Measurements from ENCODE around the gene ITGA11. TPM values are rescaled to one million over a fixed set of nuclear protein-coding genes. Genes with fewer than 3 reads are reported as not detected.
A peak's percentile ranks its signal among the peaks of the same experiment; 100 is the strongest.

The ITGA11 gene
- polyA plus RNA-seq, 1 of the 3 experiments (the other 2 are of a cell fraction): 0.49 TPM

DNA sequence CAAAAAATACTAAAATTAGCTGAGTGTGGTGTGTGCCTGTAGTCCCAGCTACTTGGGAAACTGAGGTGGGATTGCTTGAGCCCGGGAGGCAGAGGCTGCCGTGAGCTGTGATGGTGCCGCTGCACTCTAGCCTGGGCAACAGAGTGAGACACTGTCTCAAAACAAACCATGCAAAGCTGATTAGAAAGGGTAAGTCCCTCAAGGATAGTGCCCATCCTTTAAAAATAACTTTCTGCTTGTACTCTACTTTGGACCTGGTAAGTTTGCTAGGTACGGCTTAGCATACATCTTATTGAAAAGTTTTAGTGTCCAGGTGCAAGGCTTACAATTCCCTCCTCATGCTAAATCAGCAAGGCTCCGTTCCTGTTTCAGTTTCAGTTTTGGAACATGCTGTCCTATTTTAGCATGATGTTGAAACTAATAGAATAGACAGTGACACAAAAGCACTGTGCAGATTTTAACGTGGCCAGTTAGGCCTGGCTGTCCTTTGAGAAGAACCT is 133.0 kb downstream of the ITGA11 start:
- Histone ChIP-seq H3F3A (replicated peaks; ENCODE audit: insufficient read depth) (peaks cover 12% of the 10 kb centered on the region), H3K4me3 (ENCODE audit: low read depth in 2 of 2, low read length in 1 of 2) (no peak overlapping the region), H3K9me2 (no peaks in the 10 kb centered on the region), H3K36me3 (replicated peaks in 1 of 2; ENCODE audit: control insufficient read depth in 1 of 2, insufficient read depth in 2 of 2, low read length in 1 of 2) (peaks cover 16 to 37% of the 10 kb centered on the region in 2 experiments), H3K27me3 (ENCODE audit: insufficient read depth) (no peaks in the 10 kb centered on the region), H3K27ac (ENCODE audit: low read depth in 2 of 2, low read length in 1 of 2) (0 out of 4 replicates have a peak overlapping the region, but pooled peaks of 1 of the 2 experiments have one; percentile 10), H2AFZ (ENCODE audit: low read depth) (no peak overlapping the region; the same call in 1 of the 2 replicates), H3K4me1 (ENCODE audit: control insufficient read depth in 1 of 2, insufficient read depth in 2 of 2, low read depth in 1 of 2, low read length in 1 of 2) (peaks cover 0 to 4% of the 10 kb centered on the region in 2 experiments; a peak in 2 of 4 replicates), H3K79me2 (ENCODE audit: insufficient read depth) (peaks cover 42% of the 10 kb centered on the region), H3K9ac (no peak overlapping the region), H3K9me3 (no peaks in the 10 kb centered on the region), H3K4me2 (no peak overlapping the region), H4K20me1 (ENCODE audit: insufficient read depth) (0 out of 2 replicates have a peak, but pooled peaks cover 3% of the 10 kb centered on the region)
- no peak for DNase-seq
- WGBS (ENCODE audit: low lambda C conversion rate): 90% methylated on average over 6 of the region's 6 CpGs
- CTCF ChIA-PET: interaction anchor here (0.5 to 5.6 kb wide), 3 partner anchors 8 to 46 kb away, joined by 3 to 50 read pairs (median 9); partner anchors contain the start of gene FEM1B
- POLR2A ChIA-PET: no interaction called here
- TF ChIP-seq FOSL2 (IDR thresholded peaks at IDR 0.05; ENCODE audit: borderline replicate concordance, low read depth) (no peak), SIN3A (IDR thresholded peaks at IDR 0.05; ENCODE audit: borderline replicate concordance, low read depth, low read length) (no peak), YY1 (IDR thresholded peaks at IDR 0.05; ENCODE audit: low read depth) (no peak), RAD21 (IDR thresholded peaks at IDR 0.05; ENCODE audit: low read length) (no peak), POLR2AphosphoS5 (IDR thresholded peaks at IDR 0.05; ENCODE audit: low read depth, low read length) (no peak), FOXM1 (IDR thresholded peaks at IDR 0.05; ENCODE audit: low read depth) (no peak), EZH2phosphoT487 (IDR thresholded peaks at IDR 0.05; ENCODE audit: borderline replicate concordance, low read depth) (no peak), RFX5 (IDR thresholded peaks at IDR 0.05; ENCODE audit: low read length) (no peak), SMC3 (IDR thresholded peaks at IDR 0.05; ENCODE audit: low read depth, low read length) (no peak), CHD2 (IDR thresholded peaks at IDR 0.05; ENCODE audit: low read length, partially characterized antibody) (no peak), NRF1 (IDR thresholded peaks at IDR 0.05; ENCODE audit: low read depth, low read length) (no peak)
- TF ChIP-seq, protein P1, sequence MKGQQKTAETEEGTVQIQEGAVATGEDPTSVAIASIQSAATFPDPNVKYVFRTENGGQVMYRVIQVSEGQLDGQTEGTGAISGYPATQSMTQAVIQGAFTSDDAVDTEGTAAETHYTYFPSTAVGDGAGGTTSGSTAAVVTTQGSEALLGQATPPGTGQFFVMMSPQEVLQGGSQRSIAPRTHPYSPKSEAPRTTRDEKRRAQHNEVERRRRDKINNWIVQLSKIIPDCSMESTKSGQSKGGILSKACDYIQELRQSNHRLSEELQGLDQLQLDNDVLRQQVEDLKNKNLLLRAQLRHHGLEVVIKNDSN (IDR thresholded peaks at IDR 0.05; ENCODE audit: borderline replicate concordance, low read depth): no peak
- TF ChIP-seq, protein P2, sequence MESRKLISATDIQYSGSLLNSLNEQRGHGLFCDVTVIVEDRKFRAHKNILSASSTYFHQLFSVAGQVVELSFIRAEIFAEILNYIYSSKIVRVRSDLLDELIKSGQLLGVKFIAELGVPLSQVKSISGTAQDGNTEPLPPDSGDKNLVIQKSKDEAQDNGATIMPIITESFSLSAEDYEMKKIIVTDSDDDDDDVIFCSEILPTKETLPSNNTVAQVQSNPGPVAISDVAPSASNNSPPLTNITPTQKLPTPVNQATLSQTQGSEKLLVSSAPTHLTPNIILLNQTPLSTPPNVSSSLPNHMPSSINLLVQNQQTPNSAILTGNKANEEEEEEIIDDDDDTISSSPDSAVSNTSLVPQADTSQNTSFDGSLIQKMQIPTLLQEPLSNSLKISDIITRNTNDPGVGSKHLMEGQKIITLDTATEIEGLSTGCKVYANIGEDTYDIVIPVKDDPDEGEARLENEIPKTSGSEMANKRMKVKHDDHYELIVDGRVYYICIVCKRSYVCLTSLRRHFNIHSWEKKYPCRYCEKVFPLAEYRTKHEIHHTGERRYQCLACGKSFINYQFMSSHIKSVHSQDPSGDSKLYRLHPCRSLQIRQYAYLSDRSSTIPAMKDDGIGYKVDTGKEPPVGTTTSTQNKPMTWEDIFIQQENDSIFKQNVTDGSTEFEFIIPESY (IDR thresholded peaks at IDR 0.05; ENCODE audit: borderline replicate concordance, low read depth): no peak
- TF ChIP-seq, protein P3, sequence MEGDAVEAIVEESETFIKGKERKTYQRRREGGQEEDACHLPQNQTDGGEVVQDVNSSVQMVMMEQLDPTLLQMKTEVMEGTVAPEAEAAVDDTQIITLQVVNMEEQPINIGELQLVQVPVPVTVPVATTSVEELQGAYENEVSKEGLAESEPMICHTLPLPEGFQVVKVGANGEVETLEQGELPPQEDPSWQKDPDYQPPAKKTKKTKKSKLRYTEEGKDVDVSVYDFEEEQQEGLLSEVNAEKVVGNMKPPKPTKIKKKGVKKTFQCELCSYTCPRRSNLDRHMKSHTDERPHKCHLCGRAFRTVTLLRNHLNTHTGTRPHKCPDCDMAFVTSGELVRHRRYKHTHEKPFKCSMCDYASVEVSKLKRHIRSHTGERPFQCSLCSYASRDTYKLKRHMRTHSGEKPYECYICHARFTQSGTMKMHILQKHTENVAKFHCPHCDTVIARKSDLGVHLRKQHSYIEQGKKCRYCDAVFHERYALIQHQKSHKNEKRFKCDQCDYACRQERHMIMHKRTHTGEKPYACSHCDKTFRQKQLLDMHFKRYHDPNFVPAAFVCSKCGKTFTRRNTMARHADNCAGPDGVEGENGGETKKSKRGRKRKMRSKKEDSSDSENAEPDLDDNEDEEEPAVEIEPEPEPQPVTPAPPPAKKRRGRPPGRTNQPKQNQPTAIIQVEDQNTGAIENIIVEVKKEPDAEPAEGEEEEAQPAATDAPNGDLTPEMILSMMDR (IDR thresholded peaks at IDR 0.05): no peak
- TF ChIP-seq, protein P4, sequence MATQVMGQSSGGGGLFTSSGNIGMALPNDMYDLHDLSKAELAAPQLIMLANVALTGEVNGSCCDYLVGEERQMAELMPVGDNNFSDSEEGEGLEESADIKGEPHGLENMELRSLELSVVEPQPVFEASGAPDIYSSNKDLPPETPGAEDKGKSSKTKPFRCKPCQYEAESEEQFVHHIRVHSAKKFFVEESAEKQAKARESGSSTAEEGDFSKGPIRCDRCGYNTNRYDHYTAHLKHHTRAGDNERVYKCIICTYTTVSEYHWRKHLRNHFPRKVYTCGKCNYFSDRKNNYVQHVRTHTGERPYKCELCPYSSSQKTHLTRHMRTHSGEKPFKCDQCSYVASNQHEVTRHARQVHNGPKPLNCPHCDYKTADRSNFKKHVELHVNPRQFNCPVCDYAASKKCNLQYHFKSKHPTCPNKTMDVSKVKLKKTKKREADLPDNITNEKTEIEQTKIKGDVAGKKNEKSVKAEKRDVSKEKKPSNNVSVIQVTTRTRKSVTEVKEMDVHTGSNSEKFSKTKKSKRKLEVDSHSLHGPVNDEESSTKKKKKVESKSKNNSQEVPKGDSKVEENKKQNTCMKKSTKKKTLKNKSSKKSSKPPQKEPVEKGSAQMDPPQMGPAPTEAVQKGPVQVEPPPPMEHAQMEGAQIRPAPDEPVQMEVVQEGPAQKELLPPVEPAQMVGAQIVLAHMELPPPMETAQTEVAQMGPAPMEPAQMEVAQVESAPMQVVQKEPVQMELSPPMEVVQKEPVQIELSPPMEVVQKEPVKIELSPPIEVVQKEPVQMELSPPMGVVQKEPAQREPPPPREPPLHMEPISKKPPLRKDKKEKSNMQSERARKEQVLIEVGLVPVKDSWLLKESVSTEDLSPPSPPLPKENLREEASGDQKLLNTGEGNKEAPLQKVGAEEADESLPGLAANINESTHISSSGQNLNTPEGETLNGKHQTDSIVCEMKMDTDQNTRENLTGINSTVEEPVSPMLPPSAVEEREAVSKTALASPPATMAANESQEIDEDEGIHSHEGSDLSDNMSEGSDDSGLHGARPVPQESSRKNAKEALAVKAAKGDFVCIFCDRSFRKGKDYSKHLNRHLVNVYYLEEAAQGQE (IDR thresholded peaks at IDR 0.05; ENCODE audit: low read depth, low read length): no peak

Data from SK-N-SH (cell line).